Measurements from ENCODE around the gene MCM8. TPM values are rescaled to one million over a fixed set of nuclear protein-coding genes. Genes with fewer than 3 reads are reported as not detected.

Gene MCM8
- total and polyA plus RNA-seq, 2 experiments from 2014 or later, result 10.6 to 30.4 TPM

- TF ChIP-seq, protein P1, sequence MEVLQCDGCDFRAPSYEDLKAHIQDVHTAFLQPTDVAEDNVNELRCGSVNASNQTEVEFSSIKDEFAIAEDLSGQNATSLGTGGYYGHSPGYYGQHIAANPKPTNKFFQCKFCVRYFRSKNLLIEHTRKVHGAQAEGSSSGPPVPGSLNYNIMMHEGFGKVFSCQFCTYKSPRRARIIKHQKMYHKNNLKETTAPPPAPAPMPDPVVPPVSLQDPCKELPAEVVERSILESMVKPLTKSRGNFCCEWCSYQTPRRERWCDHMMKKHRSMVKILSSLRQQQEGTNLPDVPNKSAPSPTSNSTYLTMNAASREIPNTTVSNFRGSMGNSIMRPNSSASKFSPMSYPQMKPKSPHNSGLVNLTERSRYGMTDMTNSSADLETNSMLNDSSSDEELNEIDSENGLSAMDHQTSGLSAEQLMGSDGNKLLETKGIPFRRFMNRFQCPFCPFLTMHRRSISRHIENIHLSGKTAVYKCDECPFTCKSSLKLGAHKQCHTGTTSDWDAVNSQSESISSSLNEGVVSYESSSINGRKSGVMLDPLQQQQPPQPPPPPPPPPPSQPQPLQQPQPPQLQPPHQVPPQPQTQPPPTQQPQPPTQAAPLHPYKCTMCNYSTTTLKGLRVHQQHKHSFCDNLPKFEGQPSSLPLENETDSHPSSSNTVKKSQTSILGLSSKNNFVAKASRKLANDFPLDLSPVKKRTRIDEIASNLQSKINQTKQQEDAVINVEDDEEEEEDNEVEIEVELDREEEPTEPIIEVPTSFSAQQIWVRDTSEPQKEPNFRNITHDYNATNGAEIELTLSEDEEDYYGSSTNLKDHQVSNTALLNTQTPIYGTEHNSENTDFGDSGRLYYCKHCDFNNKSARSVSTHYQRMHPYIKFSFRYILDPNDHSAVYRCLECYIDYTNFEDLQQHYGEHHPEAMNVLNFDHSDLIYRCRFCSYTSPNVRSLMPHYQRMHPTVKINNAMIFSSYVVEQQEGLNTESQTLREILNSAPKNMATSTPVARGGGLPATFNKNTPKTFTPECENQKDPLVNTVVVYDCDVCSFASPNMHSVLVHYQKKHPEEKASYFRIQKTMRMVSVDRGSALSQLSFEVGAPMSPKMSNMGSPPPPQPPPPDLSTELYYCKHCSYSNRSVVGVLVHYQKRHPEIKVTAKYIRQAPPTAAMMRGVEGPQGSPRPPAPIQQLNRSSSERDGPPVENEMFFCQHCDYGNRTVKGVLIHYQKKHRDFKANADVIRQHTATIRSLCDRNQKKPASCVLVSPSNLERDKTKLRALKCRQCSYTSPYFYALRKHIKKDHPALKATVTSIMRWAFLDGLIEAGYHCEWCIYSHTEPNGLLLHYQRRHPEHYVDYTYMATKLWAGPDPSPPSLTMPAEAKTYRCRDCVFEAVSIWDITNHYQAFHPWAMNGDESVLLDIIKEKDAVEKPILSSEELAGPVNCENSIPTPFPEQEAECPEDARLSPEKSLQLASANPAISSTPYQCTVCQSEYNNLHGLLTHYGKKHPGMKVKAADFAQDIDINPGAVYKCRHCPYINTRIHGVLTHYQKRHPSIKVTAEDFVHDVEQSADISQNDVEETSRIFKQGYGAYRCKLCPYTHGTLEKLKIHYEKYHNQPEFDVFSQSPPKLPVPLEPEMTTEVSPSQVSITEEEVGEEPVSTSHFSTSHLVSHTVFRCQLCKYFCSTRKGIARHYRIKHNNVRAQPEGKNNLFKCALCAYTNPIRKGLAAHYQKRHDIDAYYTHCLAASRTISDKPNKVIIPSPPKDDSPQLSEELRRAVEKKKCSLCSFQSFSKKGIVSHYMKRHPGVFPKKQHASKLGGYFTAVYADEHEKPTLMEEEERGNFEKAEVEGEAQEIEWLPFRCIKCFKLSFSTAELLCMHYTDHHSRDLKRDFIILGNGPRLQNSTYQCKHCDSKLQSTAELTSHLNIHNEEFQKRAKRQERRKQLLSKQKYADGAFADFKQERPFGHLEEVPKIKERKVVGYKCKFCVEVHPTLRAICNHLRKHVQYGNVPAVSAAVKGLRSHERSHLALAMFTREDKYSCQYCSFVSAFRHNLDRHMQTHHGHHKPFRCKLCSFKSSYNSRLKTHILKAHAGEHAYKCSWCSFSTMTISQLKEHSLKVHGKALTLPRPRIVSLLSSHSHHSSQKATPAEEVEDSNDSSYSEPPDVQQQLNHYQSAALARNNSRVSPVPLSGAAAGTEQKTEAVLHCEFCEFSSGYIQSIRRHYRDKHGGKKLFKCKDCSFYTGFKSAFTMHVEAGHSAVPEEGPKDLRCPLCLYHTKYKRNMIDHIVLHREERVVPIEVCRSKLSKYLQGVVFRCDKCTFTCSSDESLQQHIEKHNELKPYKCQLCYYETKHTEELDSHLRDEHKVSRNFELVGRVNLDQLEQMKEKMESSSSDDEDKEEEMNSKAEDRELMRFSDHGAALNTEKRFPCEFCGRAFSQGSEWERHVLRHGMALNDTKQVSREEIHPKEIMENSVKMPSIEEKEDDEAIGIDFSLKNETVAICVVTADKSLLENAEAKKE (CRISPR knock-in tag; IDR thresholded peaks at IDR 0.05), result no peak
- TF ChIP-seq ETS1 (IDR thresholded peaks at IDR 0.05), result no peak
- no peak for TF ChIP-seq CTCF (conservative IDR thresholded peaks at IDR 0.05; ENCODE audit: low read depth in 2 of 2)
- no peak for TF ChIP-seq STAT1 (IDR thresholded peaks at IDR 0.05; ENCODE audit: unreplicated experiment)
- no peak for TF ChIP-seq JUNB (IDR thresholded peaks at IDR 0.05; ENCODE audit: unreplicated experiment)
These were observed 30.5 kb downstream of the MCM8 start (continued) for GRCh38 chr20:5980720-5981538.

All from GM23338 (cell line).